HG03175 (cell line): ENCODE results near the gene BCL7A.

Experiments used
- ATAC-seq: cut with Tn5 transposase; IDR thresholded peaks from one replicate; pipeline ENCODE4 v1.9.1; 2021; ENCODE audit warnings: mild to moderate bottlenecking, moderate library complexity; ENCODE audit not compliant: unreplicated experiment

The BCL7A gene

GRCh38 chr12:122076743-122077495 lies 55.2 kb downstream of the BCL7A start:
- no peak for ATAC-seq

- peak; percentile 79 for ATAC-seq
These were observed 56.7 kb downstream of the BCL7A start, which contains the start of gene MLXIP for GRCh38 chr12:122078141-122079032. Gene MLXIP (plus strand): TSS chr12:122078756. CDS start chr12:122078854, 98 bp downstream.

- no peak for ATAC-seq
These were observed 57.4 kb downstream of the BCL7A start for GRCh38 chr12:122079033-122079531.

- no peak for ATAC-seq
These were observed 57.9 kb downstream of the BCL7A start for GRCh38 chr12:122079532-122080081.

- no peak for ATAC-seq
These were observed 58.7 kb downstream of the BCL7A start for GRCh38 chr12:122080149-122081082.

GRCh38 chr12:122081083-122081696 lies 59.5 kb downstream of the BCL7A start:
- no peak for ATAC-seq

- peak; percentile 55 for ATAC-seq
These were observed 60.1 kb downstream of the BCL7A start for GRCh38 chr12:122081697-122082221.

- ATAC-seq = no peak
These were observed 61.1 kb downstream of the BCL7A start for GRCh38 chr12:122082621-122083356.

- ATAC-seq = no peak
These were observed 63.2 kb downstream of the BCL7A start for GRCh38 chr12:122084857-122085405.

GRCh38 chr12:122085591-122085990 lies 63.9 kb downstream of the BCL7A start:
- ATAC-seq = no peak

GRCh38 chr12:122086116-122086515 lies 64.4 kb downstream of the BCL7A start:
- no peak for ATAC-seq

GRCh38 chr12:122086641-122087285 lies 65.1 kb downstream of the BCL7A start:
- ATAC-seq = no peak

GRCh38 chr12:122087431-122088178 lies 65.9 kb downstream of the BCL7A start:
- no peak for ATAC-seq

GRCh38 chr12:122088179-122088810 lies 66.6 kb downstream of the BCL7A start:
- ATAC-seq = no peak

GRCh38 chr12:122089077-122089476 lies 67.4 kb downstream of the BCL7A start:
- no peak for ATAC-seq

GRCh38 chr12:122090759-122091515 lies 69.3 kb downstream of the BCL7A start:
- ATAC-seq = no peak
